Stomach (tissue), 4 donors: ENCODE results near the gene LDOC1.

ENCODE experiments used
- CTCF ChIP-seq, 7 experiments: fragments of 450-650 bp in 4 of 7; fragments of 200-600 bp in 3 of 7; sonication (generic) in 3 of 7; IDR thresholded peaks; one replicate each; pipeline ENCODE4 v1.5.1; 2016 to 2019; ENCODE audit warnings: antibody characterized with exemption in 7 of 7, control low read depth in 2 of 7, mild to moderate bottlenecking in 1 of 7
- POLR2AphosphoS5 ChIP-seq, 3 donors: sonication (generic); formaldehyde crosslinking; IDR thresholded peaks; one replicate each; pipeline ENCODE4 v1.6.1; 2016; ENCODE audit warnings: antibody characterized with exemption in 3 of 3

GRCh38 chrX:141214196-141214595 lies 37.3 kb upstream of the LDOC1 start:
- TF ChIP-seq POLR2AphosphoS5 (IDR thresholded peaks at IDR 0.05) (no peak), CTCF (IDR thresholded peaks at IDR 0.05) (no peak)
